Neural cell (in vitro differentiated cells): ENCODE measurements around the gene NKAIN4. TPM values are rescaled to one million over a fixed set of nuclear protein-coding genes. Genes with fewer than 3 reads are reported as not detected.

Experiments used
- H2AFZ ChIP-seq: fragments of 200-600, 300-800 bp; sonication (generic), shearing (Covaris generic); 2 replicates; pipeline ENCODE4 v1.6.0; 2014; ENCODE audit warnings: low read depth, mild to moderate bottlenecking, antibody characterized with exemption, low read length, moderate library complexity
- H3F3A ChIP-seq: fragments of 200-600 bp; shearing (Covaris generic); 2 replicates; pipeline ENCODE4 v1.6.1; 2016; ENCODE audit warnings: mild to moderate bottlenecking, moderate library complexity, mixed read lengths, antibody characterized with exemption, low read length; ENCODE audit not compliant: insufficient read depth, poor library complexity, severe bottlenecking
- H3K27ac ChIP-seq: fragments of 200-600, 300-800 bp; sonication (generic), shearing (Covaris generic); 2 replicates; pipeline ENCODE4 v1.5.1; 2014; ENCODE audit warnings: mild to moderate bottlenecking, low read length, moderate library complexity
- H3K27me3 ChIP-seq: fragments of 300-800, 200-600 bp; sonication (generic), shearing (Covaris generic); 2 replicates; pipeline ENCODE4 v1.6.0; 2014; ENCODE audit warnings: mild to moderate bottlenecking, low read depth, low read length, moderate library complexity; ENCODE audit not compliant: insufficient read depth
- H3K36me3 ChIP-seq: fragments of 300-800, 200-600 bp; sonication (generic), shearing (Covaris generic); 2 replicates; pipeline ENCODE4 v1.5.1; 2014; ENCODE audit warnings: mild to moderate bottlenecking, antibody characterized with exemption, low read length, moderate library complexity; ENCODE audit not compliant: insufficient read depth
- H3K4me2 ChIP-seq: fragments of 300-800, 200-600 bp; sonication (generic), shearing (Covaris generic); 2 replicates; pipeline ENCODE4 v1.6.0; 2014; ENCODE audit warnings: mild to moderate bottlenecking, low read length
- H3K4me3 ChIP-seq: fragments of 300-800, 200-600 bp; sonication (generic), shearing (Covaris generic); 2 replicates; pipeline ENCODE4 v1.5.1; 2014; ENCODE audit warnings: mild to moderate bottlenecking, low read length, moderate library complexity
- H3K79me2 ChIP-seq: fragments of 200-600 bp; shearing (Covaris generic); replicated peaks from 2 replicates; pipeline ENCODE4 v1.6.0; 2014; ENCODE audit warnings: mild to moderate bottlenecking, low read length, moderate library complexity; ENCODE audit not compliant: insufficient read depth
- H3K9ac ChIP-seq: fragments of 300-800, 200-600 bp; sonication (generic), shearing (Covaris generic); 2 replicates; pipeline ENCODE4 v1.6.1; 2016; ENCODE audit warnings: mild to moderate bottlenecking, low read length, mixed read lengths
- H3K9me2 ChIP-seq: fragments of 200-600 bp; shearing (Covaris generic); 2 replicates; pipeline ENCODE4 v1.6.1; 2016; ENCODE audit warnings: mild to moderate bottlenecking, low read length, mixed read lengths; ENCODE audit not compliant: insufficient read depth
- H3K9me3 ChIP-seq: fragments of 200-600, 300-800 bp; sonication (generic), shearing (Covaris generic); 2 replicates; pipeline ENCODE4 v1.6.1; 2016; ENCODE audit warnings: mild to moderate bottlenecking, mixed run types, low read length, moderate library complexity, mixed read lengths
- H4K20me1 ChIP-seq: fragments of 200-600 bp; shearing (Covaris generic); 2 replicates; pipeline ENCODE4 v1.6.1; 2016; ENCODE audit warnings: mild to moderate bottlenecking, mixed run types; ENCODE audit not compliant: insufficient read depth
- CTCF ChIP-seq: fragments of 450-650 bp; IDR thresholded peaks from 2 replicates; pipeline ENCODE4 v1.5.1; 2014; ENCODE audit warnings: antibody characterized with exemption, mild to moderate bottlenecking, moderate library complexity; ENCODE audit not compliant: poor library complexity, severe bottlenecking
- EP300 ChIP-seq: fragments of 450-650 bp; conservative IDR thresholded peaks from 2 replicates; pipeline ENCODE4 v1.6.1; 2014; ENCODE audit warnings: antibody characterized with exemption, mild to moderate bottlenecking, moderate library complexity; ENCODE audit not compliant: poor library complexity, severe bottlenecking
- EZH2 ChIP-seq: fragments of 200-600, 300-800 bp; shearing (Covaris generic), sonication (generic); IDR thresholded peaks from 2 replicates; pipeline ENCODE4 v1.6.1; 2014; ENCODE audit warnings: antibody characterized with exemption, low read length, borderline replicate concordance, mild to moderate bottlenecking; ENCODE audit not compliant: insufficient read depth, poor library complexity, severe bottlenecking
- MXI1 ChIP-seq: fragments of 450-650 bp; conservative IDR thresholded peaks from 2 replicates; pipeline ENCODE4 v1.6.1; 2014; ENCODE audit warnings: antibody characterized with exemption, mild to moderate bottlenecking; ENCODE audit not compliant: poor library complexity, severe bottlenecking
- POLR2AphosphoS5 ChIP-seq: IDR thresholded peaks from 2 replicates; pipeline ENCODE4 v1.6.1; 2012
- RAD21 ChIP-seq: fragments of 450-650 bp; conservative IDR thresholded peaks from 2 replicates; pipeline ENCODE4 v1.6.1; 2014; ENCODE audit warnings: antibody characterized with exemption, mild to moderate bottlenecking, moderate library complexity
- REST ChIP-seq: IDR thresholded peaks from 2 replicates; pipeline ENCODE4 v1.6.1; 2012; ENCODE audit warnings: borderline replicate concordance
- SMC3 ChIP-seq: fragments of 450-650 bp; conservative IDR thresholded peaks from 2 replicates; pipeline ENCODE4 v1.6.1; 2014; ENCODE audit warnings: antibody characterized with exemption, mild to moderate bottlenecking, moderate library complexity; ENCODE audit not compliant: poor library complexity
- TAF1 ChIP-seq: IDR thresholded peaks from 2 replicates; pipeline ENCODE4 v1.6.1; 2012; ENCODE audit warnings: low read depth
- polyA plus RNA-seq: library from polyadenylated mRNA; depleted of rRNA; stranded (reverse); fragments of >200 nt; gene quantifications from 2 replicates; pipeline ENCODE4 v1.2.3, GENCODE V29; 2014

NKAIN4 gene
- polyA plus RNA-seq, 1 donor from 2014 or later, result 11.2 TPM

GRCh38 chr20:63295422-63295821 lies 41.2 kb upstream of the NKAIN4 start:
- Histone ChIP-seq H3K9me3 (no peaks in the 10 kb centered on the region), H3K4me3 (no peak overlapping the region), H4K20me1 (no peaks in the 10 kb centered on the region), H3K27ac (no peak overlapping the region), H3F3A (no peaks in the 10 kb centered on the region), H3K36me3 (no peaks in the 10 kb centered on the region), H3K9ac (no peak overlapping the region), H3K27me3 (no peaks in the 10 kb centered on the region), H3K9me2 (no peaks in the 10 kb centered on the region), H2AFZ (no peak overlapping the region), H3K4me2 (no peak overlapping the region), H3K79me2 (no peaks in the 10 kb centered on the region)
- TF ChIP-seq REST (no peak), CTCF (peak; percentile 51), EZH2 (no peak)

GRCh38 chr20:63295018-63295417 lies 40.8 kb upstream of the NKAIN4 start:
- no peaks in the 10 kb centered on the region for H3F3A ChIP-seq
- H3K79me2 ChIP-seq, result no peaks in the 10 kb centered on the region
- H3K9me2 ChIP-seq, result no peaks in the 10 kb centered on the region
- H3K9ac ChIP-seq, result no peak overlapping the region
- TF ChIP-seq CTCF, result no peak
- TF ChIP-seq EZH2, result no peak
- no peak for TF ChIP-seq RAD21
- no peak for TF ChIP-seq POLR2AphosphoS5
- TF ChIP-seq MXI1, result no peak
- no peak for TF ChIP-seq SMC3
- TF ChIP-seq EP300, result no peak
- no peak for TF ChIP-seq TAF1
- TF ChIP-seq REST, result no peak
- H3K4me2 ChIP-seq, result no peak overlapping the region
- no peaks in the 10 kb centered on the region for H4K20me1 ChIP-seq
- H3K4me3 ChIP-seq, result no peak overlapping the region
- H3K9me3 ChIP-seq, result no peaks in the 10 kb centered on the region
- H3K27ac ChIP-seq, result no peak overlapping the region
- H3K27me3 ChIP-seq, result no peaks in the 10 kb centered on the region
- H2AFZ ChIP-seq, result no peak overlapping the region
- no peaks in the 10 kb centered on the region for H3K36me3 ChIP-seq
